Gastroesophageal sphincter (tissue), 4 donors: ENCODE results near the gene STARD13. TPM values are rescaled to one million over a fixed set of nuclear protein-coding genes. Genes with fewer than 3 reads are reported as not detected.

Experiments used
- ATAC-seq: fragments of 150-250 bp; one replicate; pipeline ENCODE4 v1.9.1; 2016; ENCODE audit warnings: mild to moderate bottlenecking, moderate library complexity
- H3K27ac ChIP-seq, 4 donors: fragments of 200-600 bp; sonication (generic) in 3 of 4; 1 replicate in 3 of 4; 2 replicates in 1 of 4; pipeline ENCODE4 v1.5.1; 2016 to 2019
- H3K27me3 ChIP-seq: fragments of 200-600 bp; sonication (generic); one replicate; pipeline ENCODE4 v1.5.1; 2019
- H3K36me3 ChIP-seq, 2 donors: fragments of 200-600 bp; sonication (generic); one replicate each; pipeline ENCODE4 v1.5.1; 2019; ENCODE audit warnings: control low read depth in 1 of 2
- H3K4me1 ChIP-seq, 3 donors: fragments of 200-600 bp; sonication (generic); 1 replicate in 2 of 3; 2 replicates in 1 of 3; pipeline ENCODE4 v1.5.1; 2016 to 2019; ENCODE audit warnings: control low read depth in 2 of 3
- H3K4me3 ChIP-seq, 2 donors: fragments of 200-600 bp; sonication (generic); one replicate each; pipeline ENCODE4 v1.5.1; 2019; ENCODE audit warnings: mild to moderate bottlenecking in 1 of 2, moderate library complexity in 1 of 2
- H3K9me3 ChIP-seq, 3 donors: fragments of 200-600 bp; sonication (generic); one replicate each; pipeline ENCODE4 v1.5.1; 2017 to 2019; ENCODE audit warnings: control low read depth in 2 of 3
- EP300 ChIP-seq: sonication (generic); formaldehyde crosslinking; IDR thresholded peaks from one replicate; pipeline ENCODE4 v1.6.1; 2017; ENCODE audit warnings: antibody characterized with exemption, mild to moderate bottlenecking
- POLR2A ChIP-seq, 2 donors: fragments of 450-650 bp; IDR thresholded peaks; one replicate each; pipeline ENCODE4 v1.6.1; 2017; ENCODE audit warnings: antibody characterized with exemption in 2 of 2, mild to moderate bottlenecking in 2 of 2, moderate library complexity in 1 of 2
- POLR2AphosphoS5 ChIP-seq: sonication (generic); formaldehyde crosslinking; IDR thresholded peaks from one replicate; pipeline ENCODE4 v1.6.1; 2017; ENCODE audit warnings: antibody characterized with exemption
- WGBS, 2 donors: methylation state at CpG; one replicate each; pipeline ENCODE4 v1.1.5; 2018; ENCODE audit warnings: low coverage in 1 of 2; 5-methylcytosine and 5-hydroxymethylcytosine counted together
- total RNA-seq, 4 donors: library from RNA; depleted of rRNA; stranded (reverse); fragments of >200 nt; gene quantifications; one replicate each; pipeline ENCODE4 v1.1.0, GENCODE V29; 2016
- TF ChIP-seq, protein P1 (sequence below), 4 experiments: fragments of 200-600 bp in 2 of 4; fragments of 450-650 bp in 2 of 4; sonication (generic) in 1 of 4; IDR thresholded peaks; one replicate each; pipeline ENCODE4 v1.5.1; 2017 to 2019; ENCODE audit warnings: antibody characterized with exemption in 4 of 4, mild to moderate bottlenecking in 2 of 4, moderate library complexity in 2 of 4

The STARD13 gene
- total RNA-seq, 4 donors from 2014 or later, result 46.2 to 63.3 (median 49.3) TPM

DNA sequence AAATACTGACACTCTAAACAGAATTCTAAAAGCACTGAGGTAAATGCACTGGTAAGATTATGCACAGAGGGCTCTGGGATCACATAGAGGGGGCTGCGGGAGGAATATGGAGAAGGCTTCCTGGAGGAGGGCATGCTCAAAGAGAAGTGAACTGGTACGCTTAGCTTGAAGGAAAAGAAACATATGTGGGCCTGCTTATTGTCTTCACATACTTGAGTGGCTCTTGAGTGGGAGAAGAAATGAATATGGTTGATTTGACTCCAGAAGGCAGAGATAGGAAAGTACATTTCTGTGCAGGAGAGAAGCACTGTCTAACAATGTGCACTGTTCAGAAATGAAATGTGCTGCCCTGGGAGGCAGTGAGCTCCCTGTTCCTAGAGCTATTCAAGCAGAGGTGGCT, 178.2 kb downstream of the STARD13 start:
- H3K4me1 ChIP-seq, result peaks cover 14 to 68% (median 55%) of the 10 kb centered on the region in 3 donors
- WGBS, 2 donors, result 30 to 46% methylated on average over 2 of the region's 2 CpGs
- no peaks in the 10 kb centered on the region for H3K9me3 ChIP-seq
- TF ChIP-seq POLR2A (IDR thresholded peaks at IDR 0.05) (no peak), EP300 (no peak)
- TF ChIP-seq, protein P1, sequence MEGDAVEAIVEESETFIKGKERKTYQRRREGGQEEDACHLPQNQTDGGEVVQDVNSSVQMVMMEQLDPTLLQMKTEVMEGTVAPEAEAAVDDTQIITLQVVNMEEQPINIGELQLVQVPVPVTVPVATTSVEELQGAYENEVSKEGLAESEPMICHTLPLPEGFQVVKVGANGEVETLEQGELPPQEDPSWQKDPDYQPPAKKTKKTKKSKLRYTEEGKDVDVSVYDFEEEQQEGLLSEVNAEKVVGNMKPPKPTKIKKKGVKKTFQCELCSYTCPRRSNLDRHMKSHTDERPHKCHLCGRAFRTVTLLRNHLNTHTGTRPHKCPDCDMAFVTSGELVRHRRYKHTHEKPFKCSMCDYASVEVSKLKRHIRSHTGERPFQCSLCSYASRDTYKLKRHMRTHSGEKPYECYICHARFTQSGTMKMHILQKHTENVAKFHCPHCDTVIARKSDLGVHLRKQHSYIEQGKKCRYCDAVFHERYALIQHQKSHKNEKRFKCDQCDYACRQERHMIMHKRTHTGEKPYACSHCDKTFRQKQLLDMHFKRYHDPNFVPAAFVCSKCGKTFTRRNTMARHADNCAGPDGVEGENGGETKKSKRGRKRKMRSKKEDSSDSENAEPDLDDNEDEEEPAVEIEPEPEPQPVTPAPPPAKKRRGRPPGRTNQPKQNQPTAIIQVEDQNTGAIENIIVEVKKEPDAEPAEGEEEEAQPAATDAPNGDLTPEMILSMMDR (IDR thresholded peaks at IDR 0.05), result no peak
- no peaks in the 10 kb centered on the region for H3K27me3 ChIP-seq
- no peak overlapping the region for H3K4me3 ChIP-seq
- peaks cover 0 to 52% of the 10 kb centered on the region in 2 donors for H3K36me3 ChIP-seq
- peak overlapping the region; percentile 37 to 86 (median 80) for H3K27ac ChIP-seq
- no peak for ATAC-seq

DNA sequence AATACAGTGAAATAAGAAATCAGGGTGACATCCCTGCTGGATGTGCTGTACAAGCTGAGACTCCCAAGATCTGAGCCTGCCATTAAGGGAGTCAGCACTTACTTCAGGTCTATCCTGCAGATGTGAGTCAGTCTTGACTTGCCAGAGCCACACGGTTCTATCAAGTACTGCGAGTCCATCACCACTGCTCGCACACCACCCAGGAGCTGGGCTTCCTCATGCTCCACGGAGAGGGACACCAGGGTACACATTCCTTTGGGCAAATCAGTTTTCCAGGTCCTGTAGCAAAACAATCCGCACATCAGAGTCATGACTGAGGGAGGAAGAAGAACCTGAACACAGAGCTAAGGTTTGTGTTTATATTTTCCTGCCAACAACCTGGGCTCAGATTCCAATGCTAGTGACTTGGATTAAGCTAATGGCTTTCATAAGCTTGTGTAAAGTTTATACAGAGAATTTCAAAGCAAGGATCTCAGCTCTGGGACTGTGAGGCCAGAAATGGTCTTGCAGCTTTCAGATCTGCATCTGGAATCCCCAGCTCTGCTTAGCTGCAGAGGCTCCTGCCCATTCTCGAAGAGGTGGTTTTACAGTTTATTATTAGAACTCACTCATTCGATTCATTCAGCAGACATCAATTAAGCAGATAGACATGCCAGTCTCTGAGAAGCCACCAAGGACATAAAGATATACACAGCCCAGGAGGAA, 178.7 kb downstream of the STARD13 start:
- 18 to 63% methylated on average over 4 to 6 of the region's 7 CpGs for WGBS, 2 donors
- Histone ChIP-seq H3K9me3 (no peaks in the 10 kb centered on the region), H3K4me1 (peaks cover 10 to 62% (median 49%) of the 10 kb centered on the region in 3 donors), H3K4me3 (no peak overlapping the region), H3K27me3 (no peaks in the 10 kb centered on the region), H3K36me3 (peaks cover 0 to 52% of the 10 kb centered on the region in 2 donors), H3K27ac (peak overlapping the region; percentile 11 to 86 (median 80))
- peak; percentile 68 for ATAC-seq
- TF ChIP-seq POLR2AphosphoS5, result peak; percentile 90
- TF ChIP-seq EP300, result no peak
- TF ChIP-seq, protein P1 (IDR thresholded peaks at IDR 0.05), result peak in 2 of 4 experiments; percentile 8 to 16
- no peak for TF ChIP-seq POLR2A (IDR thresholded peaks at IDR 0.05)

DNA sequence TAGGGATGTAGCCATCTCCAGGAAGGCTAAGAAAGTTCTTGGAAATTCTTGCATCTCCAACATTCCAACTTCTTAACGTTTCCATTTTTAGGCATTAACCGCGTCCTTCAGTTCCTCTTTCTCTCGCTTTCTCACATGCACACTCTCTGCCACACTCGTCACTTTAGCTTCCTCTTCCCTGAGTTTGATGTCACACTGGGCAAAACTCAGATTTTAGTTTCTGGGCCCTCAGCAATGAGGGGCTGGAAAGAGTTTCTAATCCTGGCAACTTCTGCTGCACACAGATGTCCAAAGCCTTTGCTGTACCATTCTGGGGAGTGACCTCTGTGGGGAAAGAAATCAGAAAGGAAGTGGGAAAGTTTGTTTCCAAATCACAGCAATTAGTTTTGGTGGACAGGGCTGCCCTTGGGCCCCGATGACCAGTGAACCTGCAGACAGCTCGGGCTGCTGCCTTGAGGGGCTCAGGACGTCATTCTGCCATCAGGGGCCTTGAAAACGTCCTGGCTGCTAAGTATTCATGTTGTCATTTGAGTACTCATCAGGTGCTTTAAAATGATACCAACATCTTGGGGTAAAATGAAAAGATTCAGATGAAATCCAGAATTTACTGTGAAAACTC, 180.1 kb downstream of the STARD13 start:
- TF ChIP-seq POLR2A (IDR thresholded peaks at IDR 0.05), result no peak
- TF ChIP-seq POLR2AphosphoS5, result no peak
- peak overlapping the region; percentile 11 to 86 (median 80) for H3K27ac ChIP-seq
- peaks cover 0 to 52% of the 10 kb centered on the region in 2 donors for H3K36me3 ChIP-seq
- peak; percentile 20 for ATAC-seq
- no peaks in the 10 kb centered on the region for H3K27me3 ChIP-seq
- 63 to 78% methylated on average over 5 to 7 of the region's 9 CpGs for WGBS, 2 donors
- no peaks in the 10 kb centered on the region for H3K9me3 ChIP-seq
- H3K4me1 ChIP-seq, result peaks cover 10 to 49% (median 36%) of the 10 kb centered on the region in 3 donors
- H3K4me3 ChIP-seq, result no peak overlapping the region

DNA sequence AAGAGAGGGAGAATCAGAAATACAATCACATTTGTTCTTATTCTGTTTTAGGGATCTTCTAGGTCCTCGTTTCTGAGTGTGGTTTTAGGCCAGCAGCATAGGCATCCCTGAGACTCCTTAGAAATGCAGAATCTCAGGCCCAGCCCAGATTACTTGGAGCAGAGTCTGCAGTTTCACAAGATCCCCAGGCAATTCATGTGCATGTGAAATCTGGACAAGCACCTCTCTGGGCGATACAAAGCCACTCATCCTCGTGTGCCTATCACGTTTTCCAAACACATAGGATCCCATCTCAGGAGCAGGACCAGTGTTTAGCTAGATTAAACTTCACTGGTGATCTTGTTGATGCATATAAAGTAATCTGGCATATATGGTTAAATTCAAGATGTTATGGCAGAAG, 182.1 kb downstream of the STARD13 start:
- Histone ChIP-seq H3K4me1 (peaks cover 0 to 29% (median 15%) of the 10 kb centered on the region in 3 donors), H3K36me3 (peaks cover 0 to 45% of the 10 kb centered on the region in 2 donors), H3K27me3 (no peaks in the 10 kb centered on the region), H3K9me3 (peaks cover 0 to under 1% (median 0%) of the 10 kb centered on the region in 3 donors), H3K27ac (peak overlapping the region in 1 of 4 donors; percentile 16), H3K4me3 (no peak overlapping the region)
- WGBS, 2 donors, result 60 to 78% methylated on average over 1 to 4 of the region's 4 CpGs
- TF ChIP-seq POLR2AphosphoS5 (no peak), POLR2A (IDR thresholded peaks at IDR 0.05) (no peak), EP300 (no peak)
- TF ChIP-seq, protein P1 (IDR thresholded peaks at IDR 0.05), result no peak
- no peak for ATAC-seq

DNA sequence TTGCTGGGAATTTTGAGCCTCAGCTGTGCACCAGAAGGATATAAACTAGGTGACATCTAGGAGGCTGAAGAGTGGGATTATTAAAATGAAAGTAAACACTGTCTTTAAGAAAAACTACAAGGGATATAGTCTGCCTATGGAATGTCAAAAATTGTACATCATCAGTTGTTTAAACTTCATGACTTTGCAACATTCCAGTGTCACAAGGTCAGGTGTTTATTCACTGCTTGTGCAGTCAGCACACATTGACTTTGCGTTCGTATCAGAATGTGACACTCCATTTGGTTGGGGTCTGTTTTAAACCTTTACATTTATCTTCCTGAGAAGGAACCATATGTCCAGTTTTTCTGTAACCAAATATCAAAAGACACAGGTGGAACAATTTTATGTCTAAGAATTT, 183.7 kb downstream of the STARD13 start:
- Histone ChIP-seq H3K27ac (no peak overlapping the region), H3K4me1 (peaks cover 0 to 12% (median 4%) of the 10 kb centered on the region in 3 donors), H3K36me3 (peaks cover 0 to 30% of the 10 kb centered on the region in 2 donors), H3K9me3 (peaks cover 0 to 11% (median 0%) of the 10 kb centered on the region in 3 donors), H3K4me3 (no peak overlapping the region), H3K27me3 (no peaks in the 10 kb centered on the region)
- no peak for ATAC-seq
- TF ChIP-seq POLR2A (IDR thresholded peaks at IDR 0.05), result no peak
- TF ChIP-seq EP300, result no peak
- no peak for TF ChIP-seq POLR2AphosphoS5
- TF ChIP-seq, protein P1 (IDR thresholded peaks at IDR 0.05), result no peak
- WGBS, 2 donors, result 87 to 88% methylated on average over 2 of the region's 2 CpGs
